ENCODE measurements around the gene HDAC4. TPM values are rescaled to one million over a fixed set of nuclear protein-coding genes. Genes with fewer than 3 reads are reported as not detected.

The HDAC4 gene
- total and polyA plus RNA-seq, 2 donors (not counting 1 experiment from before 2014, with no cell fraction given) = 13.5 to 46.0 TPM

DNA sequence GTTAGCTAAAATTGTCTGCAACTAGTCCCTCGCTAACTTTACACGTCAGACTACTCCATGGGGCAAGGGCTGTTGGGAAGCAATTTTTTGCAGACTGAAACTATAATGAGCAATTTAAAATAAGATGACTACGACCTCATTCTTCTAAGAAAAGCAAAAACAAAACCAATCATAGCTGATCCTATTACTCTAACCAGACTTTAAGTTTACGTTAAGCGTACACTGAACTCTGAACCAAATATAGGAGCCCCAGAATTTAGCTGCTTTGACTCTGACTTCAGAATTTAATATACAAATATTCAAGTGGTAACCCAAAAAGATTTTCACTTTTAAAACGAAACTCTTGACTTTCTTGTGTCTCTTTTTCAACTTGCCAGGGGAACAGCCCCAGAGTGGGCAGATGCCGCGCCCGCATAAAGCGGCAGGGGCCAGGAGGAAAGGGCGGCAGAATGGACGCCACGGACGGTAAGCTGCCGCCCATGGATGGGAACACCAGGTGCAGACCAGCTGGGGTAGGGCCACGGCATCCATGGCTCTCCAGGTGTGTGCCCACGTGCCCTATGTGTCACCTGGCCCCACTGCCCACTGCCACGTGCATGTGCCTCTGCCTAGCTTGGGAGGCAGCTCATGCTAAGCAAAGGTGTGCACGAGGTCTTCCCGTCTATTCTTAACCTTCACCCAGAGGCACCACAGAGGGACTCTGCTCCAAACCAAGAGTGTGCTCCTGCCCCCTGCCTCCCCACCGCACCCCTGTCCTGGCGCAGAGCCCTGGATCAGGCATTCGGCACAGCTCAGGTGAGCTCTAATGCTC is 217.6 kb downstream of the HDAC4 start:
- Mint-ChIP-seq H3K4me3 (no peak overlapping the region), H3K27me3 (no peaks in the 10 kb centered on the region), H3K4me1 (no peaks in the 10 kb centered on the region), H3K27ac (no peak overlapping the region), H3K9me3 (ENCODE audit: insufficient read depth) (no peaks in the 10 kb centered on the region)
- Histone ChIP-seq H3K4me3 (ENCODE audit: control extremely low read depth in 1 of 5, extremely low read depth in 1 of 5, insufficient read depth in 1 of 5, low read depth in 2 of 5, low read length in 4 of 5) (no peak overlapping the region), H3K27ac (ENCODE audit: low read length in 2 of 2) (no peak overlapping the region), H3K9me3 (ENCODE audit: control extremely low read depth in 1 of 3, control insufficient read depth in 2 of 3, insufficient read depth in 1 of 3, low read length in 2 of 3) (peaks cover 0 to 15% (median 0%) of the 10 kb centered on the region in 3 donors), H3K9ac (ENCODE audit: low read length) (no peak overlapping the region), H4K20me1 (ENCODE audit: control insufficient read depth, insufficient read depth, low read length, poor library complexity, severe bottlenecking) (no peaks in the 10 kb centered on the region), H2AFZ (ENCODE audit: insufficient read depth, low read depth, low read length, poor library complexity, severe bottlenecking) (no peak overlapping the region), H3K4me1 (ENCODE audit: control insufficient read depth in 2 of 2, insufficient read depth in 2 of 2, low read length in 2 of 2) (no peaks in the 10 kb centered on the region), H3K36me3 (replicated peaks in 1 of 2; ENCODE audit: control extremely low read depth in 1 of 2, control insufficient read depth in 1 of 2, extremely low read depth in 1 of 2, insufficient read depth in 2 of 2, low read length in 1 of 2) (peaks cover 0 to 5% of the 10 kb centered on the region in 2 experiments), H3K4me2 (replicated peaks; ENCODE audit: low read depth, low read length, poor library complexity, severe bottlenecking) (no peak overlapping the region), H3K27me3 (replicated peaks in 1 of 4; ENCODE audit: control extremely low read depth in 1 of 4, control insufficient read depth in 3 of 4, insufficient read depth in 4 of 4, low read length in 3 of 4) (no peaks in the 10 kb centered on the region), H3K79me2 (ENCODE audit: control insufficient read depth, insufficient read depth, low read length) (no peaks in the 10 kb centered on the region)
- no peak for DNase-seq
- CTCF ChIA-PET = no interaction called here
- intact Hi-C loops (cut with micrococcal nuclease) = no loop called here
- POLR2A ChIA-PET = no interaction called here
- WGBS (ENCODE audit: insufficient coverage) = 93% methylated on average over 20 of the region's 23 CpGs
- no peak for ATAC-seq (ENCODE audit: low read depth)
- TF ChIP-seq, protein P1, sequence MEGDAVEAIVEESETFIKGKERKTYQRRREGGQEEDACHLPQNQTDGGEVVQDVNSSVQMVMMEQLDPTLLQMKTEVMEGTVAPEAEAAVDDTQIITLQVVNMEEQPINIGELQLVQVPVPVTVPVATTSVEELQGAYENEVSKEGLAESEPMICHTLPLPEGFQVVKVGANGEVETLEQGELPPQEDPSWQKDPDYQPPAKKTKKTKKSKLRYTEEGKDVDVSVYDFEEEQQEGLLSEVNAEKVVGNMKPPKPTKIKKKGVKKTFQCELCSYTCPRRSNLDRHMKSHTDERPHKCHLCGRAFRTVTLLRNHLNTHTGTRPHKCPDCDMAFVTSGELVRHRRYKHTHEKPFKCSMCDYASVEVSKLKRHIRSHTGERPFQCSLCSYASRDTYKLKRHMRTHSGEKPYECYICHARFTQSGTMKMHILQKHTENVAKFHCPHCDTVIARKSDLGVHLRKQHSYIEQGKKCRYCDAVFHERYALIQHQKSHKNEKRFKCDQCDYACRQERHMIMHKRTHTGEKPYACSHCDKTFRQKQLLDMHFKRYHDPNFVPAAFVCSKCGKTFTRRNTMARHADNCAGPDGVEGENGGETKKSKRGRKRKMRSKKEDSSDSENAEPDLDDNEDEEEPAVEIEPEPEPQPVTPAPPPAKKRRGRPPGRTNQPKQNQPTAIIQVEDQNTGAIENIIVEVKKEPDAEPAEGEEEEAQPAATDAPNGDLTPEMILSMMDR (IDR thresholded peaks at IDR 0.05) = no peak
- TF ChIP-seq EZH2 (IDR thresholded peaks at IDR 0.05; ENCODE audit: borderline replicate concordance, insufficient read depth, low read depth, low read length, poor library complexity, severe bottlenecking) = no peak

GRCh38 chr2:239181903-239182581 is 218.8 kb downstream of the HDAC4 start:
- Histone ChIP-seq H3K27me3 (replicated peaks in 1 of 4; ENCODE audit: control extremely low read depth in 1 of 4, control insufficient read depth in 3 of 4, insufficient read depth in 4 of 4, low read length in 3 of 4) (no peaks in the 10 kb centered on the region), H2AFZ (ENCODE audit: insufficient read depth, low read depth, low read length, poor library complexity, severe bottlenecking) (no peak overlapping the region), H3K4me2 (replicated peaks; ENCODE audit: low read depth, low read length, poor library complexity, severe bottlenecking) (no peak overlapping the region), H3K4me3 (ENCODE audit: control extremely low read depth in 1 of 5, extremely low read depth in 1 of 5, insufficient read depth in 1 of 5, low read depth in 2 of 5, low read length in 4 of 5) (no peak overlapping the region), H3K4me1 (ENCODE audit: control insufficient read depth in 2 of 2, insufficient read depth in 2 of 2, low read length in 2 of 2) (no peaks in the 10 kb centered on the region), H3K9ac (ENCODE audit: low read length) (no peak overlapping the region), H4K20me1 (ENCODE audit: control insufficient read depth, insufficient read depth, low read length, poor library complexity, severe bottlenecking) (no peaks in the 10 kb centered on the region), H3K79me2 (ENCODE audit: control insufficient read depth, insufficient read depth, low read length) (no peaks in the 10 kb centered on the region), H3K9me3 (ENCODE audit: control extremely low read depth in 1 of 3, control insufficient read depth in 2 of 3, insufficient read depth in 1 of 3, low read length in 2 of 3) (peaks cover 0 to 21% (median 0%) of the 10 kb centered on the region in 3 donors), H3K36me3 (replicated peaks in 1 of 2; ENCODE audit: control extremely low read depth in 1 of 2, control insufficient read depth in 1 of 2, extremely low read depth in 1 of 2, insufficient read depth in 2 of 2, low read length in 1 of 2) (peaks cover 0 to 2% of the 10 kb centered on the region in 2 experiments), H3K27ac (ENCODE audit: low read length in 2 of 2) (no peak overlapping the region)
- ATAC-seq (ENCODE audit: low read depth) (no peak), DNase-seq (no peak)
- no peaks in the 10 kb centered on the region for H3K27me3 Mint-ChIP-seq
- TF ChIP-seq, protein P1 (IDR thresholded peaks at IDR 0.05) = no peak
- no peak for TF ChIP-seq EZH2 (IDR thresholded peaks at IDR 0.05; ENCODE audit: borderline replicate concordance, insufficient read depth, low read depth, low read length, poor library complexity, severe bottlenecking)
- no peaks in the 10 kb centered on the region for H3K9me3 Mint-ChIP-seq (ENCODE audit: insufficient read depth)
- WGBS (ENCODE audit: insufficient coverage) = 91% methylated on average over 14 of the region's 15 CpGs
- intact Hi-C loops (cut with micrococcal nuclease) = no loop called here
- no peaks in the 10 kb centered on the region for H3K4me1 Mint-ChIP-seq
- no peak overlapping the region for H3K27ac Mint-ChIP-seq
- ChIA-PET POLR2A (no interaction called here), CTCF (no interaction called here)
- H3K4me3 Mint-ChIP-seq = no peak overlapping the region
